GM06990 (cell line): ENCODE measurements around the gene CUX1.
"Not testable (repeated sequence)": the region's sequence is repeated elsewhere in the genome, so short reads cannot be mapped to it uniquely, and the experiment has no call there.

Experiments used
- DNase-seq: peaks from one replicate; pipeline ENCODE4 v3.0.0-alpha.2; 2011; ENCODE audit not compliant: insufficient read length; ENCODE audit errors: extremely low read depth
- H3K27me3 ChIP-seq: replicated peaks from 2 replicates; pipeline ENCODE4 v1.6.0; 2011; ENCODE audit warnings: low read length; ENCODE audit not compliant: control insufficient read depth, insufficient read depth
- H3K36me3 ChIP-seq: 2 replicates; pipeline ENCODE4 v1.5.1; 2011; ENCODE audit warnings: low read length; ENCODE audit not compliant: control insufficient read depth, insufficient read depth
- H3K4me3 ChIP-seq: replicated peaks from 2 replicates; pipeline ENCODE4 v1.5.1; 2011; ENCODE audit warnings: low read depth, mild to moderate bottlenecking, control low read depth, low read length
- TF ChIP-seq, protein P1 (sequence below): IDR thresholded peaks from 2 replicates; pipeline ENCODE4 v1.5.1; 2011; ENCODE audit warnings: low read length, control low read depth, mild to moderate bottlenecking, inconsistent platforms; ENCODE audit not compliant: insufficient read depth, poor library complexity, severe bottlenecking

CUX1 gene

DNA sequence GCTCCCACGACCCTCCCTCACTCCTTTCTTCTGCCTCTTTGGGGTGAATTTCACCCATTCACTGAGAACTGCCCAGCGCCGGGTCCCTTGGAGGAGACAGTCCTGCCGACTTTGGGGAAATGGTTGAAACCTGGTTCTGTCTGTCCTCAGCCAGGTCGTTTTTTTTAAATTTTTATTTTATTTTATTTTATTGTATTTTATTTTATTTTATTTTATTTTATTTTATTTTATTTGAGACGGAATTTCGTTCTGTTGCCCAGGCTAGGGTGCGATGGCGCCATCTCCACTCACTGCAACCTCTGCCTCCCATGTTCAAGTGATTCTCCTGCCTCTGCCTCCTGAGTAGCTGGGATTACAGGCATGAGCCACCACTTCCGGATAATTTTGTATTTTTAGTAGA is 363.3 kb downstream of the CUX1 start:
- TF ChIP-seq, protein P1, sequence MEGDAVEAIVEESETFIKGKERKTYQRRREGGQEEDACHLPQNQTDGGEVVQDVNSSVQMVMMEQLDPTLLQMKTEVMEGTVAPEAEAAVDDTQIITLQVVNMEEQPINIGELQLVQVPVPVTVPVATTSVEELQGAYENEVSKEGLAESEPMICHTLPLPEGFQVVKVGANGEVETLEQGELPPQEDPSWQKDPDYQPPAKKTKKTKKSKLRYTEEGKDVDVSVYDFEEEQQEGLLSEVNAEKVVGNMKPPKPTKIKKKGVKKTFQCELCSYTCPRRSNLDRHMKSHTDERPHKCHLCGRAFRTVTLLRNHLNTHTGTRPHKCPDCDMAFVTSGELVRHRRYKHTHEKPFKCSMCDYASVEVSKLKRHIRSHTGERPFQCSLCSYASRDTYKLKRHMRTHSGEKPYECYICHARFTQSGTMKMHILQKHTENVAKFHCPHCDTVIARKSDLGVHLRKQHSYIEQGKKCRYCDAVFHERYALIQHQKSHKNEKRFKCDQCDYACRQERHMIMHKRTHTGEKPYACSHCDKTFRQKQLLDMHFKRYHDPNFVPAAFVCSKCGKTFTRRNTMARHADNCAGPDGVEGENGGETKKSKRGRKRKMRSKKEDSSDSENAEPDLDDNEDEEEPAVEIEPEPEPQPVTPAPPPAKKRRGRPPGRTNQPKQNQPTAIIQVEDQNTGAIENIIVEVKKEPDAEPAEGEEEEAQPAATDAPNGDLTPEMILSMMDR: no peak
- no peak overlapping the region for H3K4me3 ChIP-seq
- no peaks in the 10 kb centered on the region; the same call in none of the 2 replicates for H3K36me3 ChIP-seq
- H3K27me3 ChIP-seq: no peaks in the 10 kb centered on the region
- DNase-seq: no peak

DNA sequence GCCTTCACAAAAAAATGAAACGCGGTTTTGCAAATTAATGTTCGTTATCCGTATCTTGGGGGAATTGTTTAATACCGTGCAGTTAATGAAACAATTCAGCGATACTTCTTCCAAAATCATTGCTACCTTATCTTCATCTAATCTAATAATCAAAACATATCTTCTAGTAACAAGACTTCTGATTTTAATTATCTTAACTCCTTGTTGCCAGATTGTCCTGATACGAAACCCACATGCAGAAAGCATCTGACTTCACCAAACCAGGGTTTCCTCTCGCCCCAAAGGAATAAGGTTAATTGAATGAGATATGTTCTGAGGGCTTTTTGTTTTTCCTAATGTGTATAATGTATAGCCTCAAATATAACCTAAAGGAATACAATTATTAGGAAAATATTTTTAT is 364.1 kb downstream of the CUX1 start:
- H3K36me3 ChIP-seq: no peaks in the 10 kb centered on the region; the same call in none of the 2 replicates

DNA sequence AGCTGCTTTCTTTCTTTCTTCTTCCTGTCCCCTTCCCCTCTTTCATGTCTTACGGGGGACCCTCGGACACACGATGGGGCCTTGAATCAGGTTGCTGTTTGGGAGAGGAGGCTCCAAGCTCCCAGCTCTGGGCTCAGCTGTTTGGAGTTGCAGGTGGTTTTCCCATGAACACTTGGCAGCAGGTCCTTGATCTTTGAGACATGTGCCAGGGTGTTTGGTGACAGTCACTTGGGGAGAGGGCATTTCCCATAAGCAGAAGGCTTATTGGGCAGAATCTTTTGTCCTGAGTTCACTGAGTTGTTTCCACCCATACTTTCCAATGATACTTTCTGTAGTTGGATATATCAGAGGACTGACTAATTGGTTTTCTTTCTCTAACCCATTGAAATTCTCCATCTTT is 364.6 kb downstream of the CUX1 start:
- no peaks in the 10 kb centered on the region for H3K27me3 ChIP-seq
- no peaks in the 10 kb centered on the region; the same call in none of the 2 replicates for H3K36me3 ChIP-seq
- DNase-seq: no peak
- no peak overlapping the region for H3K4me3 ChIP-seq
- TF ChIP-seq, protein P1: no peak

More for the DNA sequence above, 364.1 kb downstream of the CUX1 start:
- Histone ChIP-seq H3K27me3 (no peaks in the 10 kb centered on the region), H3K4me3 (no peak overlapping the region)
- no peak for DNase-seq
- TF ChIP-seq, protein P1: no peak

- H3K4me3 ChIP-seq, H3K27me3 ChIP-seq, H3K36me3 ChIP-seq, DNase-seq: not testable (repeated sequence)
Observed at GRCh38 chr7:102183848-102184247, 366.4 kb downstream of the CUX1 start.

GRCh38 chr7:102184303-102184702 is 366.9 kb downstream of the CUX1 start:
- TF ChIP-seq, protein P1: no peak
- no peak overlapping the region for H3K4me3 ChIP-seq
- no peaks in the 10 kb centered on the region; the same call in none of the 2 replicates for H3K36me3 ChIP-seq
- DNase-seq: no peak
- no peaks in the 10 kb centered on the region for H3K27me3 ChIP-seq

- no peak for DNase-seq
- TF ChIP-seq, protein P1: no peak
- Histone ChIP-seq H3K27me3 (no peaks in the 10 kb centered on the region), H3K4me3 (no peak overlapping the region), H3K36me3 (peaks cover 2% of the 10 kb centered on the region)
Observed at GRCh38 chr7:102185796-102186195, 368.4 kb downstream of the CUX1 start.
